PC-3 (cell line): ENCODE data around the gene ARHGAP19. TPM values are rescaled to one million over a fixed set of nuclear protein-coding genes. Genes with fewer than 3 reads are reported as not detected.
A peak's percentile ranks its signal among the peaks of the same experiment; 100 is the strongest.

Experiments used
- ATAC-seq: fragments of 200-7000 bp; cut with Tn5 transposase; 2 replicates; pipeline ENCODE4 v1.9.1; 2020; ENCODE audit warnings: mild to moderate bottlenecking, moderate library complexity
- BruUV-seq: library from RNA; stranded (reverse); fragments of 400-500 nt; replicated peaks from 2 replicates; lab custom pipeline; 2021; lab: Mats Ljungman, UMichigan
- CTCF ChIA-PET: fragments of 300-600 bp; sonication (Branson Sonifier 250); formaldehyde crosslinking; loops from one replicate; lab custom pipeline; 2022; ENCODE audit warnings: antibody characterized with exemption; lab: Charles Lee
- POLR2A ChIA-PET: fragments of 300-600 bp; sonication (Branson Sonifier 250); formaldehyde crosslinking; loops from one replicate; lab custom pipeline; 2022; ENCODE audit warnings: antibody characterized with exemption; ENCODE audit not compliant: unreplicated experiment; lab: Charles Lee
- DNase-seq: peaks from one replicate; pipeline ENCODE4 v3.0.0-alpha.2; 2015
- H2AFZ ChIP-seq: fragments of 300-600 bp; sonication (generic); 2 replicates; pipeline ENCODE4 v1.6.0; 2016; ENCODE audit warnings: antibody characterized with exemption, low read length
- H3F3A ChIP-seq: fragments of 300-600 bp; sonication (generic); one replicate; pipeline ENCODE4 v1.6.0; 2017; ENCODE audit warnings: antibody characterized with exemption, low read length, control low read depth, mild to moderate bottlenecking; ENCODE audit not compliant: unreplicated experiment
- H3K27ac ChIP-seq: fragments of 300-600 bp; sonication (generic); 2 replicates; pipeline ENCODE4 v1.5.1; 2016; ENCODE audit warnings: mild to moderate bottlenecking, low read length
- H3K27me3 ChIP-seq: fragments of 300-600 bp; sonication (generic); 2 replicates; pipeline ENCODE4 v1.6.1; 2016; ENCODE audit warnings: low read length, mixed read lengths
- H3K36me3 ChIP-seq: fragments of 300-600 bp; sonication (generic); 2 replicates; pipeline ENCODE4 v1.6.1; 2016; ENCODE audit warnings: low read depth, mixed run types, low read length, mixed read lengths
- H3K4me1 ChIP-seq: fragments of 300-600 bp; sonication (generic); 2 replicates; pipeline ENCODE4 v1.5.1; 2016; ENCODE audit warnings: low read length; ENCODE audit not compliant: insufficient read depth
- H3K4me2 ChIP-seq: fragments of 300-600 bp; sonication (generic); 2 replicates; pipeline ENCODE4 v1.6.0; 2016; ENCODE audit warnings: low read length
- H3K4me3 ChIP-seq: fragments of 300-600 bp; sonication (generic); 2 replicates; pipeline ENCODE4 v1.5.1; 2016; ENCODE audit warnings: mild to moderate bottlenecking, low read length, mixed read lengths
- H3K79me2 ChIP-seq: fragments of 300-600 bp; sonication (generic); 2 replicates; pipeline ENCODE4 v1.6.1; 2017; ENCODE audit warnings: low read length, mixed read lengths
- H3K9ac ChIP-seq: fragments of 300-600 bp; sonication (generic); 2 replicates; pipeline ENCODE4 v1.6.0; 2016; ENCODE audit warnings: mild to moderate bottlenecking, low read length
- H3K9me2 ChIP-seq: fragments of 300-600 bp; sonication (generic); replicated peaks from 2 replicates; pipeline ENCODE4 v1.6.1; 2016; ENCODE audit warnings: mixed run types, low read length, mixed read lengths
- H3K9me3 ChIP-seq: fragments of 300-600 bp; sonication (generic); 2 replicates; pipeline ENCODE4 v1.6.1; 2016; ENCODE audit warnings: low read length, mixed read lengths
- H4K20me1 ChIP-seq: fragments of 300-600 bp; sonication (generic); 2 replicates; pipeline ENCODE4 v1.6.1; 2016; ENCODE audit warnings: low read length, mixed read lengths
- CTCF ChIP-seq: fragments of 300-600 bp; sonication (generic); conservative IDR thresholded peaks from 2 replicates; pipeline ENCODE4 v1.5.1; 2017; ENCODE audit warnings: antibody characterized with exemption, low read depth, mild to moderate bottlenecking, low read length
- EZH2 ChIP-seq: fragments of 300-600 bp; sonication (generic); IDR thresholded peaks from one replicate; pipeline ENCODE4 v1.6.1; 2017; ENCODE audit warnings: antibody characterized with exemption, mild to moderate bottlenecking, low read length; ENCODE audit not compliant: unreplicated experiment
- EZH2phosphoT487 ChIP-seq: fragments of 300-600 bp; sonication (generic); IDR thresholded peaks from 2 replicates; pipeline ENCODE4 v1.6.1; 2018; ENCODE audit warnings: mild to moderate bottlenecking, antibody characterized with exemption, low read length, borderline replicate concordance
- intact Hi-C: fragments of 100-400 bp; cut with micrococcal nuclease; formaldehyde crosslinking; loops from 2 replicates; pipeline ENCODE4 v1.9.0; 2023
- total RNA-seq: library from RNA; depleted of rRNA; stranded (reverse); fragments of >200 nt; gene quantifications from 2 replicates; pipeline ENCODE4 v1.2.3, GENCODE V29; 2014

ARHGAP19 gene
- total RNA-seq, 1 experiment from 2014 or later = 9.8 TPM

DNA sequence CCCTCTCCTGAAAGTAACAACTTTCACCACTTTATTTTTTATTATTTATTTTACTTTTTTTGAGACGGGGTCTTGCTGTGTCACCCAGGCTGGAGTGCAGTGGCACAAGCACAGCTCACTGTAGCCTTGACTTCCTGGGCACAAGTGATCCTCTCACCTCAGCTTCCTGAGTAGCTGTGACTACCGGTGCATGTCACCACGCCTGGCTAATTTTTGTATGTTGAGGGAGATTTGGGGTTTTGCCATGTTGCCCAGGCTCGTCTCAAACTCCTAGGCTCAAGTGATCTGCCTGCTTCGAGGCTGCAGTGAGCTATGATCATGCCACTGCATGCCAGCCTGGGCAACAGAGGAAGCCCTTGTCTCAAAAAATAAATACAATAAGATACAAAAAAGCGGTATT, 91.8 kb downstream of the ARHGAP19 start:
- no peak overlapping the region for H3K4me3 ChIP-seq
- CTCF ChIA-PET = no interaction called here
- no peaks in the 10 kb centered on the region for H3K36me3 ChIP-seq
- 0 out of 2 replicates have a peak, but pooled peaks cover 3% of the 10 kb centered on the region for H3K4me1 ChIP-seq
- DNase-seq = no peak
- no peak for ATAC-seq
- no TSS peak for BruUV-seq
- no peak overlapping the region for H3K9ac ChIP-seq
- TF ChIP-seq EZH2 (no peak), EZH2phosphoT487 (no peak), CTCF (no peak)
- H3K27ac ChIP-seq = no peak overlapping the region
- H3K4me2 ChIP-seq = no peak overlapping the region
- POLR2A ChIA-PET = no interaction called here
- H3K79me2 ChIP-seq = no peaks in the 10 kb centered on the region
- no peaks in the 10 kb centered on the region for H3K27me3 ChIP-seq
- H3K9me2 ChIP-seq = no peaks in the 10 kb centered on the region
- no peaks in the 10 kb centered on the region for H4K20me1 ChIP-seq
- intact Hi-C loops = no loop called here
- no peaks in the 10 kb centered on the region for H3F3A ChIP-seq
- H2AFZ ChIP-seq = no peak overlapping the region
- no peaks in the 10 kb centered on the region for H3K9me3 ChIP-seq

DNA sequence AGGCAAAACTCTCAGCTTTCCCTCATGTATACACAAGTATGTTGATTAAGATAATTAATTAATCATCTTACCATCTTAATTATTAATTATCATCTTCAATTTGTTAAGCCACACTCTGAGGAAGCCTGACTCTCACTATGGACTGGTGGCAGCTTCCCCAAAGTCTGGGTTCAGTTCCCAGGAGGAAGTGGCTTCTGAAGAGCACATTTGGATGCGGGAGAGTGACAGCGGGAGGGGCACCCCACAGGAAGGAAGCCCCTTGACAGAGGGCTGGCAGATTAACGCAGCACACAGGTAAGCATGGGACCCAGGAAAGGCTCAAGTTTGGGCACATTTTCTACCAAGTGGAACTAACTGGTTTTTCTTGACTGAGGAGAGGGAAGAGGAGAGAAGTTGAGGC, 93.3 kb downstream of the ARHGAP19 start:
- no peak overlapping the region for H3K27ac ChIP-seq
- no peak for TF ChIP-seq EZH2
- H3K4me3 ChIP-seq = no peak overlapping the region
- H3K9ac ChIP-seq = no peak overlapping the region
- no peaks in the 10 kb centered on the region for H3K9me2 ChIP-seq
- H3K36me3 ChIP-seq = no peaks in the 10 kb centered on the region
- no peaks in the 10 kb centered on the region for H3K79me2 ChIP-seq
- H3K4me1 ChIP-seq = 0 out of 2 replicates have a peak, but pooled peaks cover 4% of the 10 kb centered on the region
- H3K9me3 ChIP-seq = no peaks in the 10 kb centered on the region
- H3K27me3 ChIP-seq = no peaks in the 10 kb centered on the region
- DNase-seq (no peak), ATAC-seq (no peak)
- no peak overlapping the region for H2AFZ ChIP-seq
- H4K20me1 ChIP-seq = no peaks in the 10 kb centered on the region
- H3F3A ChIP-seq = no peaks in the 10 kb centered on the region
- no peak overlapping the region for H3K4me2 ChIP-seq
- ChIA-PET POLR2A (interaction anchor here (0.7 kb wide), 1 partner anchor 11 kb away, joined by 3 read pairs; no protein-coding TSS in a partner anchor), CTCF (no interaction called here)
- intact Hi-C loops = no loop called here
- no TSS peak for BruUV-seq

DNA sequence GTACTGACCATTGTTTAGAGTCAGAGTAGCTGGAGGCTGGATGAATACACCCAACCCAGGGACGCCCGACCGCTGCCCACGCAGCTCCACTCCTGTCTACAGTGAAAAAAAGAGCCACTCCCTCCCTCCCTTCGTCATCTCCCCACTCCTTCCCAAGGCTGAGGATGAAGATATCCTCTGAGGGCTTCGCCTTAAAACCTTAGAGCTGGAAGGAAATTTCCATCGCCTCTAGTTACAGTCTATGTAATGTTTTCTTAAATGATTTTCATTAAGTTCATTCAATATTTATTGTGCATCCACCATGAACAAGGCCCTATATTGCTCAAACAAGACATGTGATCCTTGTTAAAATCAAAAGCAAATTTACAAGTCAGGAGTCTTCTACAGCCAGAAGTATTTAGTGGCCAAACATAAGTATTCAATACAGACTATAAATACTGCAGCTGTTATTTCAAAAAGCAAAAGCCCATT, 95.4 kb downstream of the ARHGAP19 start:
- BruUV-seq = no TSS peak
- Histone ChIP-seq H4K20me1 (no peaks in the 10 kb centered on the region), H3K4me2 (no peak overlapping the region; the same call in 1 of the 2 replicates), H3K27ac (no peak overlapping the region), H3K27me3 (no peaks in the 10 kb centered on the region), H3K36me3 (no peaks in the 10 kb centered on the region), H2AFZ (0 out of 2 replicates have a peak overlapping the region, but pooled peaks have one; percentile 95), H3K4me3 (peak overlapping the region; percentile 74; the same call in 1 of the 2 replicates), H3K79me2 (no peaks in the 10 kb centered on the region), H3K9ac (no peak overlapping the region), H3K4me1 (0 out of 2 replicates have a peak, but pooled peaks cover 4% of the 10 kb centered on the region), H3F3A (no peaks in the 10 kb centered on the region), H3K9me3 (no peaks in the 10 kb centered on the region), H3K9me2 (no peaks in the 10 kb centered on the region)
- CTCF ChIA-PET = interaction anchor here (0.8 to 1.4 kb wide), 2 partner anchors 13 to 33 kb away, joined by 3 read pairs; no protein-coding TSS in a partner anchor
- intact Hi-C loops = no loop called here
- DNase-seq (no peak), ATAC-seq (no peak)
- POLR2A ChIA-PET = no interaction called here
- TF ChIP-seq EZH2 (no peak), EZH2phosphoT487 (no peak), CTCF (no peak)
